NCI-H146 treated with DMSO at 0.1 percent for 48 hours (cell line): ENCODE data around the gene PREX1.

Experiments used
- DNase-seq: peaks from one replicate; lab custom pipeline; 2025; ENCODE audit not compliant: unreplicated experiment; lab: John Stamatoyannopoulos, UW

Gene PREX1

GRCh38 chr20:48737434-48738093, 90.2 kb downstream of the PREX1 start:
- no peak for DNase-seq

GRCh38 chr20:48736636-48737035, 91.2 kb downstream of the PREX1 start:
- DNase-seq: no peak

- no peak for DNase-seq
Measured at GRCh38 chr20:48736231-48736630, 91.6 kb downstream of the PREX1 start.

GRCh38 chr20:48735112-48735511, 92.7 kb downstream of the PREX1 start:
- no peak for DNase-seq

- no peak for DNase-seq
Measured at GRCh38 chr20:48734104-48734749, 93.6 kb downstream of the PREX1 start.

GRCh38 chr20:48733296-48733790, 94.5 kb downstream of the PREX1 start:
- DNase-seq: no peak

GRCh38 chr20:48732081-48732829, 95.5 kb downstream of the PREX1 start:
- no peak for DNase-seq

- DNase-seq: no peak
Measured at GRCh38 chr20:48731536-48731935, 96.3 kb downstream of the PREX1 start.

GRCh38 chr20:48730977-48731376, 96.8 kb downstream of the PREX1 start:
- DNase-seq: no peak

- DNase-seq: no peak
Measured at GRCh38 chr20:48729538-48729937, 98.3 kb downstream of the PREX1 start.

- DNase-seq: no peak
Measured at GRCh38 chr20:48728042-48728825, 99.6 kb downstream of the PREX1 start.

GRCh38 chr20:48727226-48727625, 100.6 kb downstream of the PREX1 start:
- no peak for DNase-seq

- DNase-seq: no peak
Measured at GRCh38 chr20:48725555-48725991, 102.2 kb downstream of the PREX1 start.

GRCh38 chr20:48724891-48725554, 102.8 kb downstream of the PREX1 start:
- peak; percentile 8 for DNase-seq

- no peak for DNase-seq
Measured at GRCh38 chr20:48724382-48724781, 103.4 kb downstream of the PREX1 start.

- DNase-seq: peak; percentile 15
Measured at GRCh38 chr20:48723308-48724264, 104.2 kb downstream of the PREX1 start.

GRCh38 chr20:48722737-48723191, 105.0 kb downstream of the PREX1 start:
- peak; percentile 33 for DNase-seq

- DNase-seq: no peak
Measured at GRCh38 chr20:48722002-48722731, 105.6 kb downstream of the PREX1 start.
